ENCODE data around the gene TNFSF10. TPM values are rescaled to one million over a fixed set of nuclear protein-coding genes. Genes with fewer than 3 reads are reported as not detected.
"Not testable (repeated sequence)": the region's sequence is repeated elsewhere in the genome, so short reads cannot be mapped to it uniquely, and the experiment has no call there.

TNFSF10 gene
- total and polyA plus RNA-seq, 12 donors: 15.3 to 518 (median 56.9) TPM

DNA sequence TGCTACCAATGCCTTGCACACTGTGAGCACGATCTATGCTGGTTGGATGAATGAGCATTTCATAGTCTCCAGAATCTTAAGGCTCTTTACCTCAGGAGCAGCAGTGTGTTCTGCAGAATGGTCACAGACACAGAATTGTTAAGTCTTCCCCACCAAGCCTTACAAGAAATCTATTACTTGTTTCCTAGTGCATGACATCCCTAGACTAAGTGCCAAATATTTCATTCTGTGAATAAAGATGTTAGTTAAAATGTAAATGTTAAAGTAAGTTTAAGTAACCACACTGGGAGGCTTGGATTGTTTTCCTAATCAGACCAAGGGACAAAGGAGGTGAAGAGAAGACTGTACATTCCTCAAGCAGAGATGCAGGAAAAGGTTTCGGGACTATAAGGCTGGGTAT lies 4.1 kb upstream of the TNFSF10 start:
- Histone ChIP-seq H3K4me1 (replicated peaks in 1 of 2) (peaks cover 6 to 20% of the 10 kb centered on the region in 2 donors), H3K27me3 (no peaks in the 10 kb centered on the region), H3K9me3 (replicated peaks in 1 of 3) (no peaks in the 10 kb centered on the region), H3K36me3 (replicated peaks in 1 of 2) (no peaks in the 10 kb centered on the region), H3K4me3 (no peak overlapping the region), H3K27ac (no peak overlapping the region)
- WGBS, 4 donors: 90 to 97% (median 96%) methylated on average over 2 of the region's 2 CpGs
- no peak for DNase-seq
- intact Hi-C loops (cut with DNase I): no loop called here
- TF ChIP-seq, protein P1, sequence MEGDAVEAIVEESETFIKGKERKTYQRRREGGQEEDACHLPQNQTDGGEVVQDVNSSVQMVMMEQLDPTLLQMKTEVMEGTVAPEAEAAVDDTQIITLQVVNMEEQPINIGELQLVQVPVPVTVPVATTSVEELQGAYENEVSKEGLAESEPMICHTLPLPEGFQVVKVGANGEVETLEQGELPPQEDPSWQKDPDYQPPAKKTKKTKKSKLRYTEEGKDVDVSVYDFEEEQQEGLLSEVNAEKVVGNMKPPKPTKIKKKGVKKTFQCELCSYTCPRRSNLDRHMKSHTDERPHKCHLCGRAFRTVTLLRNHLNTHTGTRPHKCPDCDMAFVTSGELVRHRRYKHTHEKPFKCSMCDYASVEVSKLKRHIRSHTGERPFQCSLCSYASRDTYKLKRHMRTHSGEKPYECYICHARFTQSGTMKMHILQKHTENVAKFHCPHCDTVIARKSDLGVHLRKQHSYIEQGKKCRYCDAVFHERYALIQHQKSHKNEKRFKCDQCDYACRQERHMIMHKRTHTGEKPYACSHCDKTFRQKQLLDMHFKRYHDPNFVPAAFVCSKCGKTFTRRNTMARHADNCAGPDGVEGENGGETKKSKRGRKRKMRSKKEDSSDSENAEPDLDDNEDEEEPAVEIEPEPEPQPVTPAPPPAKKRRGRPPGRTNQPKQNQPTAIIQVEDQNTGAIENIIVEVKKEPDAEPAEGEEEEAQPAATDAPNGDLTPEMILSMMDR (IDR thresholded peaks at IDR 0.05): no peak
- TF ChIP-seq POLR2A (IDR thresholded peaks at IDR 0.05): no peak

DNA sequence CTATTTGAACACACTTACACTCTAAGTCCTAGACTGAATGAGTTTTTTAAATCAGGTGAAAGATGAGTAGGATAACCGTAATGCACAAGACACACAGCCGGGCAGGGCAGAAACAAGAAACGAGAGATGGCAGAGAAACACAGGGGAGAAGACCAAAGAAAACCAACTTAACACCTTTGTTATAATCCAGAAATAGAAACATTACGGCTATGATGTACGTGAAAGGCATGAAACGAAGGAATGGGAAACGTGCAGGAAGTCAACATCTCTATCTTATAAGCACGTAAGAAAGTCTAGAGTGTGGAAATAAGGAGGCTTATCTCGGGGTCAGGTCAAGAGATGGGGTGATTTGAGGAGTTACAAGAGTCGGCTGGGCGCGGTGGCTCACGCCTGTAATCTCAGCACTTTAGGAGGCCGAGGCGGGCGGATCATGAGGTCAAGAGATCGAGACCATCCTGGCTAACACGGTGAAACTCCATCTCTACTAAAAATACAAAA lies 1.9 kb upstream of the TNFSF10 start:
- Histone ChIP-seq H3K27me3 (no peaks in the 10 kb centered on the region), H3K27ac (no peak overlapping the region), H3K4me1 (replicated peaks in 1 of 2) (peaks cover 6 to 19% of the 10 kb centered on the region in 2 donors), H3K4me3 (no peak overlapping the region), H3K36me3 (replicated peaks in 1 of 2) (no peaks in the 10 kb centered on the region), H3K9me3 (replicated peaks in 1 of 3) (no peaks in the 10 kb centered on the region)
- TF ChIP-seq, protein P1 (IDR thresholded peaks at IDR 0.05): no peak
- no peak for TF ChIP-seq POLR2A (IDR thresholded peaks at IDR 0.05)
- 95 to 96% (median 96%) methylated on average over 18 of the region's 18 CpGs for WGBS, 4 donors
- intact Hi-C loops (cut with DNase I): no loop called here
- DNase-seq: no peak

DNA sequence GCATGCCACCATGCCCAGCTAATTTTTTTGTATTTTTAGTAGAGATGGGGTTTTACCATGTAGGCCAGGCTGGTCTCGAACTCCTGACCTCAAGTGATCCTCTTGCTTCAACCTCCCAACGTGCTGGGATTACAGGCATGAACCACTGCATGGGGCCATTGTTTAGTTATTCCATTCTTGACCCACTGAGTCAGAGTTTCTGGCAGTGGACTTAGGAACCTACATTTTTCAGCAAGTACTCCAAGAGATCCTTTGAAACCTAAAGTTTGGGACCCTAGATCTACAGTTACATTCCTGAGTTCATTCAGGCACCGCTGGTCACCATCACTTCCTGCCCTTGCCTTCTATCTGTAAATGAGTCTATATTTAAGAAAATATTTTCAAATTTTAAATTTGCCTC lies 1.4 kb upstream of the TNFSF10 start:
- WGBS, 4 donors: 81 to 100% (median 92%) methylated on average over 3 of the region's 3 CpGs
- Histone ChIP-seq H3K27ac (no peak overlapping the region), H3K4me1 (replicated peaks in 1 of 2) (peaks cover 6 to 24% of the 10 kb centered on the region in 2 donors), H3K27me3 (no peaks in the 10 kb centered on the region), H3K4me3 (no peak overlapping the region), H3K36me3 (replicated peaks in 1 of 2) (no peaks in the 10 kb centered on the region), H3K9me3 (replicated peaks in 1 of 3) (no peaks in the 10 kb centered on the region)
- intact Hi-C loops (cut with DNase I): no loop called here
- no peak for DNase-seq
- no peak for TF ChIP-seq POLR2A (IDR thresholded peaks at IDR 0.05)
- TF ChIP-seq, protein P1 (IDR thresholded peaks at IDR 0.05): no peak

DNA sequence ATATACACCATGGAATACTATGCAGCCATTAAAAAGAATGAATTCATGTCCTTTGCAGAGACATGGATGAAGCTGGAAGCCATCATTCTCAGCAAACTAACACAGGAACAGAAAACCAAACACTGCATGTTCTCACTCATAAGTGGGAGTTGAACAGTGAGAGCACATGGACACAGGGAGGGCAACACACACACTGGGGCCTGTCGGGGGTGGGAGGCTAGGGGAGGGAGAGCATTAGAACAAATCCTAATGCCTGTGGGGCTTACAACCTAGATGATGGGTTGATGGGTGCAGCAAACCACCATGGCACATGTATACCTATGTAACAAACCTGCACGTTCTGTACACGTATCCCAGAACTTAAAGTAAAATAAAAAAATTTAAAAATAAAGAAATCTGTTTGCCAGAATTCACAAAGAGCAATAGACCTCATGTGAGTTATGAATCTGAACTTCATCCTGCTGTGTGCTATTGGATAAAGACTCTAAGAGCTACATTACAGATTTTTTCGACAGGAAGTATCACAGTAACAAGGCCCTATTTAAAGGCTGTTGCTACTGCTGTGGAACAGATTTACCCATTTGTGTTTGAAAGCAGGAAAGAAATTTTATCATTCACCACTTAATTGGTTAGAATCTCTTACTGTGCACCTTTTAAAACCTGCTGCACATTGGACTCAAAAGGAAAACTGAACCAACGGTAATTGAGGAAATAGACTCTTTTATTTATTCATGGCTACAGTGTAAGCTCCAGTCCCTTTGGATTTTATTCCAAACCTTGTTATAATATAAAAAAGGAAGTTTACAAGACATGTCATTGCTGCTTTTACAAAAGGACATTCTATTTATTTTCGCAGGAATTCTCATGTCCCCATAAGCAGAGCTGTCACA lies 1.1 kb downstream of the TNFSF10 start:
- intact Hi-C loops (cut with DNase I); H3K9me3 ChIP-seq (replicated peaks in 1 of 3); H3K36me3 ChIP-seq (replicated peaks in 1 of 2); DNase-seq; H3K27me3 ChIP-seq: not testable (repeated sequence)
- peak overlapping the region in 2 of 5 donors; percentile 74 to 78 for H3K27ac ChIP-seq
- peaks cover 12 to 50% of the 10 kb centered on the region in 2 donors for H3K4me1 ChIP-seq (replicated peaks in 1 of 2)
- peak overlapping the region in 3 of 4 donors; percentile 51 to 79 (median 52) for H3K4me3 ChIP-seq
- WGBS, 4 donors: 28 to 42% (median 35%) methylated on average over 6 of the region's 6 CpGs

All from adrenal gland (tissue), 12 donors.